NCI-H774 (cell line): ENCODE measurements around the gene POLR3C.

Experiments used
- DNase-seq: peaks from one replicate; lab custom pipeline; 2025; lab: John Stamatoyannopoulos, UW

POLR3C gene

DNA sequence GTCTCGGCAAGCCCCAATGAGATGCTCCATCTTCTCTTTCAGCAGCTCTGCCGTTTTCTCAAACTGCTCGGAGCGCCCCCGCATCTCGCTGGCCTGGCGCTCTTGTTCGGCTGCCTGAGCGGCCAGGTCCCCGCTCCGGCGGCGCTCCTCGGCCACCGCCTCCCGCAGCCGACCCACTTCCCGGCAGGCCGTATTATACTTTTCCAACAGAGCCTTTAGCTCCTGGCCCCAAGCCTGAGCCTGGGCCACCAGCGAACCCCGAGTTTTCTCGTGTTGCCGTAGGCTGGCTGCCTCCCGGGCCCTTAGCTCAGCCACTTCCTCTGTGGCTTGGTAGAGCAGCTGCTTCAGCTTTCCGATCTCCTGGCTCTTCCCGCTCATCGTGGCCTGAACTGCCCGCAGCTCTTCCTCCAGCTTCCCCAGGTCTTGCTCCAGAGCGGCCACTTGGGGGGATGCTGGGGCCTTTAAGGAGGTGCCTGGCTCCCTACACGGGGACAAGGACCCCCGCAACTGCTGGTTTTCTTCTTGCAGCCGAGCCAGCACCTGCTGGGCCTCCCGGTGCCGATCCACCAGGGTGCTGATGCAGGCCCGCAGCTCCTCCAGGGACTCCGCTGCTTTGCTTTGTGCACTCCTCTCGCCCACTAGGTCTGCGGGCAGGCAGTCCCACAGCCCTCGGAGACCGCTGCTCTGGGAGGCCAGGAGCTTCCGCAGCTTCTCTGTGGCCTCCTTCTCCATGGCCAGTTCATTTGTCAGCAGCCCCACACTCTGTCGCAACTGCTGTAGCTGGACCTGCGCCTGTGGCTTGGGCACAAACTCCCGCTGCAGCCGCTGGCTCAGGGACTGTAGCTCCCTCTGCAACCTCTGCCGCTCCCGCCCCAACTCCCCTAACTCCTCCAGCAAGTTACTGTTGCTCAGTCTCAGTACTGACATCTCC lies 48.3 kb downstream of the POLR3C start:
- no peak for DNase-seq

DNA sequence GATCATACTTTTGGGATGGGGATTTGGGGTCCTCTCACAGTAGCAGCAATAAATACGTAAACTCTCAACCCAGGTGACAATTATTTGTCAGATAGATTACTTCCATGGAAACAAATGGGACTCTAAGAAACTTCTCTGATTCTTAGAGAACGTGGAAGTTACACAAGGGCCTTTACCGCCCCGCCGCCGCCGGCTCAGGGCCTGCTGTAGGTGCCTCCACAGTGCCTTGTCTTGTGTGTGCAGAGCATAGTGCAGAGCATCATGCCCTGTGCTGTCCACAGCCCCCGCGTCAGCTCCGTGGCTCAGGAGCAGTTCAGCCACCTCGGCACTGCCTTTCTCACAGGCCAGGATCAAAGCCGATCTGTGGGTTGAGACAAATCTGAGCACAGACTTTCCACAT lies 50.6 kb downstream of the POLR3C start:
- no peak for DNase-seq

DNA sequence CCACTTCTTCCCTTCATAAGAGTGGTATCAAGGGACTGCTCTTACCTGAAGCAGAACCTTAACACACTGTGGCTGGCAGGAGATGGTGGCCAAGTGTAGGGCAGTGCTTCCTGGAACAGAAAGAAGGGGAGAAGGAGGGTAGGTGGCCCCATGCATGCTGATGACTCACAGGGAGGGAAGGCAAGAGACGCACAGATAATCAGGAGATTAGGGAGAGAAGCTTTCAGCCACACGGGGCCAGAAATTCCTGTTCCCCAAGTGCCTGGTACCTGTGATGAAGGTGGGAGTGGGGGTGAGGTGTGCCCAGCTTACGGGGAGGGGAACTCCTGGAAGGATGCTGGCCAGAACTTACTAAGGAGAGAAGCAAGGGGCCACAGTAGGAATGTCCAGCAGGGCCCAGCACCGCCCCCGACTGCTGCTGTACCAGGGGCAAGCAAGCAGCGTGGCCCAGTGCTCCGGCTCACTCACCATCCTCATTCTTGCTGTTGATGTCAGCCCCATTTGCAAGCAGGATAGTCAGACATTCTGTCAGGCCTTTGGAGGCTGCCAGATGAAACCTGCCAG lies 54.0 kb downstream of the POLR3C start:
- DNase-seq = no peak

DNA sequence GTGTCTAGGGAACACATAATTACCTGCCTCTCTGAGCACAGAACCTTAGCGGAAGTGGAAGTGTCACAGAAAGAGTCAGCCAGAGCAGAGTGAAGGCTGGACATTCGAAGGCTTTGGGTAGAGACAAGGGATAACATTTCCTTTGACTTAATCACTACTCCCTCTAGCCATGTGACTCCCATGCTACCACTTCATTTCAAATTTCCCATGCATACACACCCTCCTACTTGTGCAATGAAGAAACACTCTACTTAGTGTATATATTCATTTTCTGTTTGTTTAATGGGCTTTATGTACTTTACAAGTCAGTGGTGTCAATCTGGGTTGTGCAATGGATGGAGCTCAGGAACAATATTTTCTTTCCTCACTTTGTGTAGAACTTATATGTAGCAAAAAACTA lies 54.7 kb downstream of the POLR3C start:
- no peak for DNase-seq

DNA sequence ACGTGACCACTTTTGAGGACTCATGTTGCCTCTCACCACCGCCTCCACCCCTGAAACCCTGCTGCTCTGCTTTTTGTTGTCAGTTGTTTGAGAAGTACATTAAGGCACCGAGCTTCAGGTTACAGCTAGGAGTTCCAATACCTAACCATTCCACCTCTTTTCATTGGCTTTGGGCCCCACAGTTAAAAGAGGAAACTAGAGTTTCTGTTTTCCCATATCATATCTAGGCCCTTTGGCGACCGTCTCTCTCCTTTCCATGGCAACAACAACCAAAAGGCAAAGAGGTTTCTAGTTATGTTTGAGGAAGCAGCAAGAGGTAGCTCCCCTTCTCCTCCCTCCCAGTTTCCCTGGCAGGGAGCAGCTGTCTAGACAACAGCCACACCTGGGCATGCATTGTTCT lies 55.8 kb downstream of the POLR3C start:
- peak; percentile 84 for DNase-seq

DNA sequence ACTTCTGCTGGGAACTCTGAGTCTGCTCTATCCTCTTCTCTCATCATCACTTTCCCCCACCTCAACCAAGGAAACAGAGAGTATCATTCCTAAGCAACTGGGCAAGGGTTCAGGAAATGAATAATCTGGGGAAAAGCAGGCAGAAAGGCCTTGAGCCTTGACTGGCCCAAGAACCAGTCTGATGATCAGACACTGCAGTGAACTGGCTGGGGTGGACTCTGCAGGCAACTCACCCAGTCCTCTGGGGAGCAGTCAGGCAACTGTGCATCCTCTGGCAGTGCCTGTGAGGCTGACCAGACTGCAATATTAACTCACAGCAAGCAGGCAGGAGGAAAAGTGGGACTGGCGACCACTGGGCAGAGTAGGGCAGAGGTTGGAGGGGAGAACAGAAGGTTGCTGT lies 60.7 kb downstream of the POLR3C start:
- no peak for DNase-seq

DNA sequence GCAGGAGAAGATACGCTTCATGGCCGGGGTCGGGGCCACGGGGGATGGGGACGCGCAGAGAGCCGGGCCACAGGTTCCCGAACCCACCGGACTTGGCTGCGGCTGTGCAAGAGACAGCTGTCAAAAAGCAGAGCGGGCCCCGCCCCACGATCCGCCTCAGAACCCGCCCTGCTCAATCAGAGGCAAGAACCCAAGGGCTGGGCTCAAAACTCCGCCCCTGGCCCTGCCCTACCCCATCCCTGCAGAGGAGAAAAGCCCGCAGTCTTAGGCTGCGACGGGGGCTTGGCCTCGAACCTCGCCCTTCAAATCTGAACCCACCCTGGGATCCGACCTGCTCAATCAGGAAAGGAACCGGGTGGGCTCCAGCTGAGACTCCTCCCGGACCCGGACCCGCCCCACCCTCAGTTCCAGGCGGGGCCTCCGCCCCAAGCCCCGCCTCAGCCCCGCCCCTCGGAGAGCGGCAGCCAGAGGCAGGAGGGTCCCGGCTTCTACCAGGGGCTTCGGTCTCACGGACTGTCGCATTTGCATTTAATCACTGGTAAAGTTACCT lies 61.8 kb downstream of the POLR3C start, which contains the start of gene ANKRD35:
Gene ANKRD35 (minus strand): TSS at position 129 of the 550 bp plus-strand sequence. CDS start 108 bp downstream, at position 21.
- DNase-seq = peak; percentile 78

DNA sequence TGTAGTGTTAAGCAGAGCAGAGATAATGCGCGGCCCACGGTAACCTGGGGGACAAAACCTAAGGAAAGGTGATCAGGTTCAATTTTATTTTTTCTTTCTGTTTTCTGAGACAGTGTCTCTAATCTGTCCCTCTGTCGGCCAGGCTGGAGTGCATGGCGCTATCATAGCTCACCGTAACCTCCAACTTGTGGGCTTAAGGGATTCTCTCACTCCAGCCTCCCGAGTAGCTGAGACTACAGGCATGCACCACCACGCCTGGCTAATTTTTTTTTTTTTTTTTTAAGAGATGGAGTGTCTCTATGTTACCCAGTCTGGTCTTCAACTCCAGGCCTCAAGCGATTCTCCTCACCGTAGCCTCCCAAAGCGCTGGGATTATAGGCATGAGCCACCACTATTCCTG lies 62.4 kb downstream of the POLR3C start:
- DNase-seq = no peak

DNA sequence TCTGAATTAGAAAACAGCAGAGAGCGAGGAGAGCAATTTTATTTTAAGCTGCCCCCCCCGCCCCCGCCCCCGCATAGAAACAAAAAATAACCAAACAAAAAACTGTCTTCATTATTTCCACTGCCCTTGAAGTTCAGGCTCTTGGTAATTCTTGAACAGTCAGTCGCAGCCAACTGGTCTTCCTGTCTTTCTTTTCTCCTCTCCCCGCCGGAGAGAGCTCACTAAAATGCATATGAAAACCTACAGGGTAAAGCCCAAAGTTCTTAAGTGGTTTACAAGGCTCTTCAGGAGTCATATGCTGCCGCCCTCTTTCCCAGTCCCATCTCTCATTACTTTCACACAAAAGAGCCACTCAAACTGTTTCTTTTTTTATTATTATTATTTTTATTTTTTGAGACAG lies 62.8 kb downstream of the POLR3C start:
- DNase-seq = no peak

DNA sequence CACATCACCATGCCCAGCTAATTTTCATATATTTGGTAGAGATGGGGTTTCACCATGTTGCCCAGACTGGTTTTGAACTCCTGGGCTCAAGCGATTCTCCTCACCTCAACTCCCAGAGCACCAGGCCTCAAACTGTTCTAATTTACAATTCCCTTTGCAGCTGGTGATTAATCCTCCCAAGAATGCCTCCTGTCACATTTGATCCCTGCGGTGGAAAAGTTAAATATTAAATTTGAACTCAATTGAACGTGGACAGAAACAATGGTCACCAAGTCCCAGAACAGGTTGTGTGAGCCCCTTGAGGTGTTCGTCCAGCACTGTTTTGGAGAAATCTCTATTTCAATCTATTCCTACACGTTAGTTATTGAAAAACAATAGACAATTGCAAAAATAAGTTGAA lies 63.6 kb downstream of the POLR3C start:
- DNase-seq = no peak

DNA sequence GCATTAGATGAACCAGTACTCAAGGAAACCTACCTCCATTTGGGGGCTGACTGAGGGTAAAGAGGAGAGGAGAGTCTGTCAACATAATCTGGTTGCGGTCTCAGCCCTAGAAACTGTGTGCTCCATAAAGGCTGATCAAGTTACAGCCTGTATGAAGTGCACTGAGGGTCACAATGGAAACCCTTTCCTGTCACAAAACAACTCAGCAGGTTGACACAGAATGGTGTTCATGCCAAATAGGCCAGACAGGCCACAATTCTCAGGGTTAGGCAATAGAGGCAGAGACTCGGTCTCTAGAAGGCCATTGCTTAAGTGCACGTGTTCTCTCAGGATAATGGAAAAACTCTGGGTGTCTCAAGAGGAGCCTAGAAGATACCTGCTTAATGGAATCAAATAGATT lies 65.7 kb downstream of the POLR3C start:
- no peak for DNase-seq

DNA sequence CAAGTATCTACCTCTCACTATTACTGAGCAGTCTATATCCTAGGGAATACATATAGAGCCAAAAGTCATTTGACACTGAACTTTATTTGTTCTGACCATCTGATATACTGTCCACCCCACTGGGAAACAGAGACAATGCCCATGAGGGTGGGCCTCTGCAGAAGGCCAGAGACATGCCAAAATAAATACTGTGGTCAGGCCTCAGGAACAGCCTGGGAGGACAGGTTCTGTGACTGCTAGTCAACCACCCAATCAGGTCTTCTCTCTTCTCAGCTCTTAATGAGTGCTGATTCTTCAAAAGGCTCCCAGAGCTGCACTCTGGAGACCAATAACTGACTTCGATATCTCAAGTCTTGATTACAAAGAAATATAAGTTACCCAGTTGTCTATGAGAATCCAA lies 67.1 kb downstream of the POLR3C start:
- DNase-seq = no peak

DNA sequence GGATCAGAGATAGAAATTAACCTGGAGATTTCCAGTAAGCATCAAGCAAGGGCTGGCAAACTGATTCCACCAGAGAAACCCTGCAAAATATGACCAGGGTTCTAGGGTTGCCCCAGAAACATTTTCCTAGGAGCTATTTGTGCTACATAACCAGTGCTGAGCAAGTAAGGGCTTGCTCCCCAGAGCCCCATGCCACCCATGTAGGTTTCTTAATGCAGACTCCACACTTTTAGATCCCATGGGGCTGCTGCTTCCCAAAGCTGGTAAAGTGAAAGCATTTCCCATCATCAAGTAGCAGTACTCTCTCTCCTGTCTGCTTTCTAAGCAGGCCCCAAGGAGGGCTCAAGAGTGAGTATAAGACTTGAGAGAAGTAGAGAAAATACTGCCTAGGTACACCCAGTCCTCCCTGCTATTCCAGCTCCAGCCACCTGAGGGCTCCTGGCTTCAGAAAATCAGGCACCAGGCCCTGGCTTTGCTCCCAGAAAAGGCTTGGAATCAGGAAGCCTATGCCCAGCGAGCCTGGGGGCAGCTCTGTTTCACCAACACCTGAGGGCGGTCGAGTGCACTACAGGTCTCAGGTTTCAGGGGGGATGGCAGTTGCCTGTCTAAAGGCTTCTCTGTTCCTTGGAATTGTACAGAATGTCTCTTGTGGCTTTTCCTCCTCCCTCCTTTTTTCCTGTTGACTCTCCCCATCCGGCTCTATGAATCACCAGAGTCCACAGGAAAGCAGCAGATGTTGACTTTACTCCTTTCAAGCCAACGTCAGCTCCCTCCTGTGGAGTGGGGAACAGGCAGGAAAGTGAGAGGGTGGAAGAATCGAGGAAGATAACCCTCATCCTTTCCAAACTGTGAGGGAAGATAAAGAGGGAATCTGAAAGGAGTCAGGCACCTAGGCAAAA lies 67.8 kb downstream of the POLR3C start:
- DNase-seq = peak; percentile 91

DNA sequence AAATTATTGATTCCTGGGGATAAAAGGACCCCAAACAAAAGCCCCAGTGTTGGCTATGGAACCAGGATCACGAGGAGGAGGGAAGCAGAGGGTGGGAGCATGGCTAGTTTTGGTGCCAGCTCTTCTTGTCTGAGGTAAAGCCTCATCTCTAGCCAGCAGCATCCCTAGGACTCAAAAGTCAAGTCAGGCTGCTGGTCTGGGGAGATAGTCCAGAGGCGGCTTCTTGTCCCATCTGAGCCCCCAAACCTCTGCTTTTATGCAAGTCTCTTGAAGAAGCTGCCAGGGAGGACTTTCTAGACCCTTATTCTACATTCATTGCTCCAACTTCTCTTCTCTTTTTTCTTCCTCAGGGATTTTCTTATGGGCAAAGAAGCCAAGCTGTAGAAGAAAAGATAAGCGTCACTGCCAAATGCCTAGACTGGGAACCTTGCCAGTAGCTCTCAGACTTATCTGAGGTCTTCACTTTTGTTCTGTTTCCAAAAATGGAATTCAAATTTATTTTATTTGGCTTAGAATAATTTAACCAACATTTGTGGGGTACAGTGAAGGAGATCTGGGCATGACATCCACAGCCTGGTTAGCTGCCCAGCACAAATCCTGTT lies 68.6 kb downstream of the POLR3C start:
- DNase-seq = no peak

DNA sequence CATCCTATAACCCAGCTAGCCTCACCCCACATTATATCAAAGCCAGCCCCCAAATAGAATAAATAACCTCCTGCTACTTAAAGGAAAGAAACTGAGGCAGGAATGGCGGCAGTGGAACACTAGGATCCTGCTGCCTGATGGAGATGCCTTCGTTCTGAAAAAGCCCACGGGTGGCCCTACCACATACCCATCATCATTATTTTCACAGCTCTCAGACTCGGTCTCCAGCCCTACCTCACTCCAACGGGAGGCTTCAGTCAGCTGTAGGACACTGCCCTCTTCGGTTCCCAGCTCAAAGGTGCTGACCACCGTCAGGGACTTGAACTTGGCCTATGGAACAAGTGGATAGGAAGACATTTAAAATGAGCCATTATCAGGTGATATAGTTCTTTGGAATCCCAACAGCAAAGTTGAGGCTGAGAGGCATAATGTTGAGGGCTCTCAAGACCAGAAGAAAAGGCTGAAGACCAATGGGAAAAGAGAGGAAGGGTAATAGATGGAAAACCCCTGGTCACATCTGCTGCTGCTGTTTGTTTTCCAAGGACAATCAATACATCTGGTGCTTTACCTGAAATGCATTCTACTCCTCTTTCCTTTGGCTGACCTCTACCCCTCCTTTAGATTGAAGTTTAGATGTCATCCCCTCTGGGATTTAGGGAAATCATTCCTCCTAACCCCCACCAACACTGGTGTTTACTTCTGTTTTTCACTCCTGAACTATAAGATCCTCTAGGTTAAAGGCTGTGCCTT lies 69.5 kb downstream of the POLR3C start:
- DNase-seq = no peak
